Activated naive CD4-positive, alpha-beta T cell treated with anti-CD3 and anti-CD28 coated beads, Interleukin-2, amount 50 U/mL, for 24 hours (primary cell): Measurements from ENCODE around the gene ACAP1.

Experiments used
- H3K27ac Mint-ChIP-seq: one replicate; pipeline ENCODE4 v1.8.0; 2021; ENCODE audit warnings: mild to moderate bottlenecking, mixed read lengths
- H3K27me3 Mint-ChIP-seq: one replicate; pipeline ENCODE4 v1.8.0; 2021; ENCODE audit warnings: mixed read lengths
- H3K36me3 Mint-ChIP-seq: one replicate; pipeline ENCODE4 v1.8.0; 2021; ENCODE audit warnings: mixed read lengths
- H3K4me1 Mint-ChIP-seq: one replicate; pipeline ENCODE4 v1.8.0; 2021; ENCODE audit warnings: mixed read lengths
- H3K4me3 Mint-ChIP-seq: one replicate; pipeline ENCODE4 v1.8.0; 2021; ENCODE audit warnings: mild to moderate bottlenecking, mixed read lengths
- H3K9me3 Mint-ChIP-seq: one replicate; pipeline ENCODE4 v1.8.0; 2021; ENCODE audit warnings: mixed read lengths

Gene ACAP1, protein sequence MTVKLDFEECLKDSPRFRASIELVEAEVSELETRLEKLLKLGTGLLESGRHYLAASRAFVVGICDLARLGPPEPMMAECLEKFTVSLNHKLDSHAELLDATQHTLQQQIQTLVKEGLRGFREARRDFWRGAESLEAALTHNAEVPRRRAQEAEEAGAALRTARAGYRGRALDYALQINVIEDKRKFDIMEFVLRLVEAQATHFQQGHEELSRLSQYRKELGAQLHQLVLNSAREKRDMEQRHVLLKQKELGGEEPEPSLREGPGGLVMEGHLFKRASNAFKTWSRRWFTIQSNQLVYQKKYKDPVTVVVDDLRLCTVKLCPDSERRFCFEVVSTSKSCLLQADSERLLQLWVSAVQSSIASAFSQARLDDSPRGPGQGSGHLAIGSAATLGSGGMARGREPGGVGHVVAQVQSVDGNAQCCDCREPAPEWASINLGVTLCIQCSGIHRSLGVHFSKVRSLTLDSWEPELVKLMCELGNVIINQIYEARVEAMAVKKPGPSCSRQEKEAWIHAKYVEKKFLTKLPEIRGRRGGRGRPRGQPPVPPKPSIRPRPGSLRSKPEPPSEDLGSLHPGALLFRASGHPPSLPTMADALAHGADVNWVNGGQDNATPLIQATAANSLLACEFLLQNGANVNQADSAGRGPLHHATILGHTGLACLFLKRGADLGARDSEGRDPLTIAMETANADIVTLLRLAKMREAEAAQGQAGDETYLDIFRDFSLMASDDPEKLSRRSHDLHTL

GRCh38 chr17:7336240-7337175 lies at the start of gene ACAP1:
Gene ACAP1 (plus strand): TSS chr17:7336529. CDS start chr17:7336735, 206 bp downstream.
- H3K36me3 Mint-ChIP-seq: no peaks in the 10 kb centered on the region
- peak within 1 kb of the TSS; percentile 93 for H3K27ac Mint-ChIP-seq
- no peaks in the 10 kb centered on the region for H3K9me3 Mint-ChIP-seq
- H3K4me3 Mint-ChIP-seq: peak within 1 kb of the TSS; percentile 89
- no peaks in the 10 kb centered on the region for H3K27me3 Mint-ChIP-seq
- peaks cover 61% of the 10 kb centered on the region for H3K4me1 Mint-ChIP-seq

DNA sequence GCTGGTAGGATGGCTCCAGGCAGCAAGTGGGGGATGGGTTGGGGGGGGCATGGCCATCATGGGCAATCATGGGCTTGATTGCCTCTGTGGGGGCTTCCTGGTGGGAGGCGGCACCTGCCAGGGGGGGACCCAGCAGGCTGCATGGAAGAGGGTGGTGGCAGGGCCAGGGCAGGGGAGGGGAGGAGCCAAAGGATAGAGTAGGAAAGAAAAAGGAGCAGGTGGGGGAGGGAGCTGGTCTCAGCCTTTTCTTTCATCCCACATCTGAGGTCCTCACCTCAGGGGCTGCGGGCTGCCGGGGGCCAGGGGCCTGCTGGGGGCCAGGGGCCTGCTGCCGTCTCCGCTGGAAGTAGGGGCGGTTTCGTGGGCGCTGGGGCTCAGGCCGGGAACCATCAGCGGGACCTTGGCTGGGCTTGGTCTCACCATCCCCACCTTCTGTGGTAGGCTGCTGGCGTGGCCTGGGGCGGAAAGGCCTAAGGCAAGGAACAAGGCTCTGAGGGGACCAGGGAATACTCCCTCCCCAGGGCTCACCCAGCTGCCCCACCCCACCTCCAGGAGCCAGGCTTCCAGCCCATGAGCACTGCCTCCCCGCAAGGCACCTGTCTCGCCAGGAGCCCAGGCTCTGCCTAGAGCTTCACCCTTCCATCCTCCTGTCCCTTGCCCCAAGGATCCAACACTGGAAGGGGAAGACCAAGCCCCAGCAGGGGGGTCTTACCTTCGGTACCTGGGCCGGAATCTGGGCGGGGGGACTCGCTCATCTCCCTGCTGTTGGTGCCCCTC lies 46.9 kb upstream of the ACAP1 start:
- Mint-ChIP-seq H3K4me3 (no peak overlapping the region), H3K36me3 (no peaks in the 10 kb centered on the region), H3K9me3 (no peaks in the 10 kb centered on the region)

DNA sequence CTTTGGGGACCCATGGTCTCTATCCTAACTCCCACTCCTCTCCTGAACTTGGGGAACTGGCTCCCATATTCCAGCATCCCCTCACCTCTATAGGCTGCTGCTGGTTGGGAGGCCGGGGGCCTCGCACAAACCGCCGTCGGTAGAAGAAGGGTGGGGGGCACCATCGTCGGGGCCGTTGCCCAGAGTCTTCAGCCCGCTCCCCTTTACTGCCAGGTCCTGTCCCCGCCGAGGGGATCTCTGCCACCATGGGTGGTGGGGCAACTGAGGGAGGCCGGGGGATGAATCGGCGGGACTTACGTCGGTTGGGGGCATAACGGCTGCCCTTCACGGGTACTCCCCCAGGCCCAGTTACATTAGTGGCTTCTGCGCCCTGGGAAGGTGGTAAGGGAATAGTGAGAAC lies 46.2 kb upstream of the ACAP1 start:
- Mint-ChIP-seq H3K9me3 (no peaks in the 10 kb centered on the region), H3K36me3 (no peaks in the 10 kb centered on the region), H3K27me3 (peaks cover 4% of the 10 kb centered on the region), H3K27ac (no peak overlapping the region), H3K4me1 (peaks cover 7% of the 10 kb centered on the region), H3K4me3 (no peak overlapping the region)

More for the DNA sequence above, 46.9 kb upstream of the ACAP1 start:
- peaks cover 5% of the 10 kb centered on the region for H3K4me1 Mint-ChIP-seq
- H3K27ac Mint-ChIP-seq: no peak overlapping the region
- H3K27me3 Mint-ChIP-seq: peaks cover 2% of the 10 kb centered on the region

DNA sequence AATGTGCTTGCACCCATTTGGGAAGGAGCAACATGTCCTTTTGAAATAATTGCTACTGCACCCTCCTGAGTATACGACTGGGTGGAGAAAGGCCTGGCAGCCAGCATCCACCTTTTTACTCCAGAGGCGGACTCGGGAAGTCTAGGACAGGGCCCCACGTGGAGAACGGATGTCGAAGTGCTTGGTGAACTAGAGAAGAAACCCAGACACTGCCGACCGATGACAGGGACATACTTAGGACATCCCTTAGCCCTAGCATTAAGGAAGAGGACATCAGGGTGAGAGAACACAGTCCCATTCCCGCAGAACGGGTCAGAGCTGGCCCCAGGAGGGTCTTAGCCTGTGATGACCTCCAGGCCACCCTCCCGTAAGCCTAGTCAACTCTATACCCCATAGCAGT lies 45.6 kb upstream of the ACAP1 start:
- peaks cover 8% of the 10 kb centered on the region for H3K27me3 Mint-ChIP-seq
- no peak overlapping the region for H3K27ac Mint-ChIP-seq
- H3K4me3 Mint-ChIP-seq: no peak overlapping the region
- H3K9me3 Mint-ChIP-seq: no peaks in the 10 kb centered on the region
- H3K36me3 Mint-ChIP-seq: no peaks in the 10 kb centered on the region
- peaks cover 11% of the 10 kb centered on the region for H3K4me1 Mint-ChIP-seq

- no peaks in the 10 kb centered on the region for H3K9me3 Mint-ChIP-seq
- H3K4me1 Mint-ChIP-seq: peaks cover 20% of the 10 kb centered on the region
- H3K27ac Mint-ChIP-seq: no peak overlapping the region
- H3K36me3 Mint-ChIP-seq: no peaks in the 10 kb centered on the region
- peaks cover 8% of the 10 kb centered on the region for H3K27me3 Mint-ChIP-seq
- H3K4me3 Mint-ChIP-seq: no peak overlapping the region
Observed at GRCh38 chr17:7292194-7292593, 44.1 kb upstream of the ACAP1 start.

DNA sequence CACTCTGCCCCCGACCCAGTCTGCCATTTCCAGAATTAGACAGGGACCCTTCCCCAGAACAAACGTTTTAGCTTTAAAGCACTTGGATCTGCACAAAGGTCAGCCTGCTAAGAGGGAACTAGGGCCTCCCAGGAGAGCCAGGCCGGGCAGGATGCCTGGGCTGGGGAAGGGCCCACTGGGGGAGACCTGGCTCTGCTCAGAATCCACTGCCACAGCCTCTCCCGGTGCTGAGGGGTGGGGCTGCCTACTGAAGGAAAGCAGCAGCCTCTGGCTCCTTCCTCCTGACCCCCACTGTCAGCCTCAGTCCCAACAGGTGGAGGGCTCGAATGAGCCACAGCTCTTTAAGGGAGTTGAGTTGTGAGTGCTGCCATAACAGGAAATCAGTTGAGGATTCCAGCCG lies 43.6 kb upstream of the ACAP1 start:
- H3K27me3 Mint-ChIP-seq: peaks cover 8% of the 10 kb centered on the region
- H3K9me3 Mint-ChIP-seq: no peaks in the 10 kb centered on the region
- H3K36me3 Mint-ChIP-seq: no peaks in the 10 kb centered on the region
- no peak overlapping the region for H3K27ac Mint-ChIP-seq
- H3K4me3 Mint-ChIP-seq: no peak overlapping the region
- peaks cover 20% of the 10 kb centered on the region for H3K4me1 Mint-ChIP-seq

DNA sequence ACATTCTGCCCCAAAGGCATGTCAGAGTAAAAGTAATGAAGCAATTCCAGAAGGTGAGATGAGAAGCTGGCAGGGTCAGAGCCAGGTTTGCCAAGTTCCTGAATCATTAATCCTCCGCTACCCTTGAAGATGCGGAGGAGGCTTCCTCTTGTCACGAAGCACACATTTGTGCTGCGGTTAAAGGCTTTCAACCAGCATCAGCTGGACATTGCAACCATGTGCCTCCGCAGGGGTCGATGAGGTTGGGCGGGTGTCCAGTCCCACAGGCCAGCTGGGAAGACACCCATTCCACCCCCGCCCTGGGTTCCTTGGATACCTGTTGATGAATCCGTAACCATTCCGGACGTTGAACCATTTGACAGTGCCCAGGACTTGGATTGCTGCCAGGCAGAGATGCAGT lies 43.2 kb upstream of the ACAP1 start:
- Mint-ChIP-seq H3K9me3 (no peaks in the 10 kb centered on the region), H3K4me1 (peaks cover 20% of the 10 kb centered on the region), H3K27me3 (peaks cover 8% of the 10 kb centered on the region), H3K4me3 (no peak overlapping the region), H3K36me3 (no peaks in the 10 kb centered on the region), H3K27ac (no peak overlapping the region)

- Mint-ChIP-seq H3K9me3 (no peaks in the 10 kb centered on the region), H3K27ac (no peak overlapping the region), H3K4me1 (peaks cover 20% of the 10 kb centered on the region), H3K27me3 (peaks cover 8% of the 10 kb centered on the region), H3K4me3 (peak overlapping the region; percentile 59), H3K36me3 (no peaks in the 10 kb centered on the region)
Observed at GRCh38 chr17:7293816-7294613, 42.3 kb upstream of the ACAP1 start.

GRCh38 chr17:7294614-7295153 lies 41.6 kb upstream of the ACAP1 start, which contains the start of gene YBX2:
Gene YBX2 (minus strand): TSS chr17:7294639. CDS start chr17:7294500, 139 bp downstream.
- Mint-ChIP-seq H3K4me1 (peaks cover 20% of the 10 kb centered on the region), H3K36me3 (no peaks in the 10 kb centered on the region), H3K4me3 (peak within 1 kb of the TSS; percentile 84), H3K9me3 (no peaks in the 10 kb centered on the region), H3K27me3 (peaks cover 8% of the 10 kb centered on the region), H3K27ac (peak within 1 kb of the TSS; percentile 51)

DNA sequence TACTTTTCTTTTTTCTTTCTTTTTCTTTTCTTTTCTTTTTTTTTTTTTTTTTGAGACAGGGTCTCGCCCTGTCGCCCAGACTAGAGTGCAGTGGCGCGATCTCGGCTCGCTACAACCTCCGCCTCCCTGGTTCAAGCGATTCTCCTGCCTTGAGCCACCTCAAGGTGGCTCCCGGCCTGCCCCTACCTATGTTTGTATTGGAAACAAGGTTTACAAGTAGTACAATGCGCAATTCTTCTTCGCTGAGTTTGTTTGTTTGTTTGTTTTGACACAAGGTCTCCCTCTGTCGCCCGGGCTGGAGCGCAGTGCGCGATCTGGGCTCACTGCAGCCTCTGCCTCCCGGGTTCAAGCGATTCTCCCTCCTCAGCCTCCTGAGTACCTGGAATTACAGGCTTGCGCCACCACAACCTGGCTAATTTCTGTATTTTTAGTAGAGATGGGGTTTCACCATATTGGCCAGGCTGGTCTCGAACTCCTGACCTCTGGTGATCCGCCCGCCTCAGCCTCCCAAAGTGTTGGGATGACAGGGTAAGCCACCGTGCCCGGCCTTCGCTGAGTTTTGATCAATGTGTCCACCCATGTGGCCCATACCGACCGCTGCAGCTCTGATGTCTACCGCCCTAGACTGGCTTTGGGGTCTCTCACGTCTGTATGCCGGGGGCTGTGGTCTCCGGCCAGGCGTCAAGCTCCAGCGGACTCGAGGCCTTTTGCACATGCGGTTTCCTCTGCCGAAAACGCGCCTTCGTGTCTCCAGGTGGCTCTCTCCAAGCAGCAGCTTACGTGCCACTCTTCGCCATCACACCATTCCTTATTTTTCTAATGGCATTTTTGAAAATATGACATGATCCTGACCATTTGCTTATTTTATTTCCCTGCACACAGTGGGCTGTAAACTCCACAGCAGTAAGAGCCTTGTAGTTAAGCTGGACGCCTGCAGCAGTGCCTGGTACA lies 40.8 kb upstream of the ACAP1 start:
- Mint-ChIP-seq H3K27me3 (peaks cover 8% of the 10 kb centered on the region), H3K9me3 (no peaks in the 10 kb centered on the region), H3K27ac (peak overlapping the region; percentile 51), H3K4me1 (peaks cover 20% of the 10 kb centered on the region), H3K36me3 (no peaks in the 10 kb centered on the region), H3K4me3 (peak overlapping the region; percentile 84)

- H3K9me3 Mint-ChIP-seq: no peaks in the 10 kb centered on the region
- peak overlapping the region; percentile 84 for H3K4me3 Mint-ChIP-seq
- H3K36me3 Mint-ChIP-seq: no peaks in the 10 kb centered on the region
- H3K27me3 Mint-ChIP-seq: peaks cover 8% of the 10 kb centered on the region
- peaks cover 20% of the 10 kb centered on the region for H3K4me1 Mint-ChIP-seq
- H3K27ac Mint-ChIP-seq: peak overlapping the region; percentile 51
Observed at GRCh38 chr17:7296189-7296861, 40.0 kb upstream of the ACAP1 start.

- no peak overlapping the region for H3K4me3 Mint-ChIP-seq
- H3K4me1 Mint-ChIP-seq: peaks cover 2% of the 10 kb centered on the region
- no peaks in the 10 kb centered on the region for H3K27me3 Mint-ChIP-seq
- H3K27ac Mint-ChIP-seq: peak overlapping the region; percentile 62
- H3K36me3 Mint-ChIP-seq: peaks cover 6% of the 10 kb centered on the region
- no peaks in the 10 kb centered on the region for H3K9me3 Mint-ChIP-seq
Observed at GRCh38 chr17:7304179-7304578, 32.1 kb upstream of the ACAP1 start.
